GM08714 (cell line): ENCODE data around the gene FBXW12.

Source experiments
- H3K4me3 ChIP-seq: fragments of 200-500 bp; sonication (Bioruptor generic); 2 replicates; pipeline ENCODE4 v1.5.1; 2014; ENCODE audit warnings: mild to moderate bottlenecking, low read length, inconsistent platforms
- ZNF274 ChIP-seq: IDR thresholded peaks from 2 replicates; pipeline ENCODE4 v1.6.1; 2012; ENCODE audit warnings: mild to moderate bottlenecking, low read depth, low read length

The FBXW12 gene

DNA sequence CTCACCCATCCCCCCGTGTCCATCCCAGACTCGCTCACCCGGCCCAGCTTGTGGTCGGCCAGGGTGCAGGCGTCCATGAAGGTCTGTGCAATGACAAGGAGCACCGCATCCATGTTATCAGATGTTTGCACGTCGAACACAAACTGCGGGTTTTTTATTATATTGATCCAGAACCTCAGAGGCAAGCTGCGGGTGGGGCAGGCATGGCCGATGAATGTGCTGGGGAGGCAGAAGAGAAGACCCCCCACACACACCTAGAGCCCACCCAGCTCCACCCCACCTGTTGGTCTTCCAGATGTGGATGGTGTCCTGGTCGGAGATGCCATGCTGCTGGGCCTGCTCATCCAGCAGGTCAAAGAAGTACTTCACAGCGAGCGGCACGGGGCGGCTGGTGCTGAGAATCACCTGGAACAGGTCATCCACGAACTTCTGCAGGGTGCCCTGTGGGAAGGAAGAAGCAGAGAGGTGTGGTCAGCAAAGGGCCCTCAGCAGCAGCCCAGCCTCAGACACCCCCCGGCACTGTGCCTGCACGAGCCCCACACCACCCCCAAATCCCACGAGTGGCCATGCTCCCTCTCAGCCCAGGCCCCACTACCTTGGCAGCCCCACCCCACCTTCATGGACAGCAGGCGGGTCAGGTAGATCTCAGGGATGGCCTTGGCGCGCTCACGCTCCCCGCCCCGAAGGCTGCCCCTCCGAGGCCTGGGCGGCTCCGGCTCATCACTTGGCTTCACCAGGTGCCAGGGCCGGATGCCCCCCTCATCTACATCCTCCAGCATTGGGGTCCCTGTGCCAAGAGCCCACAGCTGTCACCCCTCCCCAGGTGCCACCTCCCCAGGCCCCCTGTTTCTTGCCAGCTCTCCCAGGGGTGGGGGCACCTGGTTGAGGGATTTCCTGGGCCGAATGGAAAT is 37.5 kb downstream of the FBXW12 start:
- H3K4me3 ChIP-seq = no peak overlapping the region
- TF ChIP-seq ZNF274 = no peak

DNA sequence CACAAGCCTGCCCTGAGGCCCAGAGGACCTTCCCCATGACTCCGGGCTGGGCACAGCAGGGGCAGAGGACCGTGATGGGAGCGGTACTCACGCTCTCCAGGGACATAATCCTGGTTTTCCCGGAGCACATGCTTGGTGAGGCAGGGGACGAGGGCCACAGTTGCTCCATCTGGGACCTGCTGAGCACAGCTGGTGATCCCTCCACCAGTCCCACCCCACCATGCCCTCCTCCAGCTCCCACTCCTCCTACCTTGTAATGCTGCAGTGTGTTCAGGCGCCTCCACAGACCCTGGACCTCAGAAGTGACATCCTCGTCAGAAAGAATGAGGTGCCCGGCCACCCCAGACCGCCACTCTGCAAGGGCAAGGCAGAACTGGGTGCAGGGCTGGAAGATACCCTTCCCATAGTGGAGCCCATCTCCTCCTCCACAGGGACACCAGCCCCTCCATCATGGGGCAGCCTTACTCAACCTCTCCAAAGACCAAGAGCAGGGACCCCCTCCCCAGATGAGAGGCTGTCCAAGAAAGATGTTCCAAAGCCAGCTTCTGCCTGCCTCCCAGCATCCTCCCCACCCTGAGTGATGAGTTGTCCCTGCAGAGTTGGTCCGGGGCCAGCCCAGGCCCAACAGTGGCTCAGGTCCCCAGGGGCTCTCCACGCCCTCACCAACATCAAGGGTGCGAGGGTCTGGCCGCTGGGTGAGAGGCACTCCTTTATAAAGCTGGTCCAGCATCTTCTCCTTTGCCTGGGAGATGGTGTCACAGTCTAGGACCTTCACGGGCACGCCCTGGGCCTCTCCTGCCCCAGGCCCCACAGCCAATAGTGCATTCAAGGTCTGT is 38.4 kb downstream of the FBXW12 start:
- TF ChIP-seq ZNF274 = no peak
- no peak overlapping the region for H3K4me3 ChIP-seq

DNA sequence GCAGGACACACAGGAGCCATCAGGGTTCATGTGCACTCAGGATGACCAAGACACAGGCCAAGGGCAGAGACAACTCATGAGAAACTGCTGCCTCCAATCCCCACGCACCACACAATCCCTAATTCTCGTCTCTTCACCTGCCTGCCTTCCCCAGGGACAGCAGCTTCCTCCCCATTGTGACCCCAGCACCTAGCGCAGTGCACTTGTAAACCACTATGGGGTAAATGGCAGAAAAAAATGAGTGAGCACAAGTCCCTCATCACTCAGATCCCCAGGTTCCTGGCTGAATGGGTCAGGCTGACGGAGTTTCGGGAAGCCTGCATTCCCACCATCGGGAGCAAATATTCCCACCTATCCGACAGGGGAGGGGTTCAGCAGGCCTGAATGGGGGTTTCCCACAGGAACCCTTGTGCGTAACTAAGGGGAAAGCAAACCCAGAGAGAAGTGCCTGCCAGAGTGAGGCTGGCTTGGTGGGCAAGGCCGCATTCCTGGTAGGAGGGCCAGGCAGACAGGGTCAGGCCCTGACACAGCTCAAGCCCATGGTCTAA is 39.1 kb downstream of the FBXW12 start:
- TF ChIP-seq ZNF274 = no peak
- H3K4me3 ChIP-seq = no peak overlapping the region

DNA sequence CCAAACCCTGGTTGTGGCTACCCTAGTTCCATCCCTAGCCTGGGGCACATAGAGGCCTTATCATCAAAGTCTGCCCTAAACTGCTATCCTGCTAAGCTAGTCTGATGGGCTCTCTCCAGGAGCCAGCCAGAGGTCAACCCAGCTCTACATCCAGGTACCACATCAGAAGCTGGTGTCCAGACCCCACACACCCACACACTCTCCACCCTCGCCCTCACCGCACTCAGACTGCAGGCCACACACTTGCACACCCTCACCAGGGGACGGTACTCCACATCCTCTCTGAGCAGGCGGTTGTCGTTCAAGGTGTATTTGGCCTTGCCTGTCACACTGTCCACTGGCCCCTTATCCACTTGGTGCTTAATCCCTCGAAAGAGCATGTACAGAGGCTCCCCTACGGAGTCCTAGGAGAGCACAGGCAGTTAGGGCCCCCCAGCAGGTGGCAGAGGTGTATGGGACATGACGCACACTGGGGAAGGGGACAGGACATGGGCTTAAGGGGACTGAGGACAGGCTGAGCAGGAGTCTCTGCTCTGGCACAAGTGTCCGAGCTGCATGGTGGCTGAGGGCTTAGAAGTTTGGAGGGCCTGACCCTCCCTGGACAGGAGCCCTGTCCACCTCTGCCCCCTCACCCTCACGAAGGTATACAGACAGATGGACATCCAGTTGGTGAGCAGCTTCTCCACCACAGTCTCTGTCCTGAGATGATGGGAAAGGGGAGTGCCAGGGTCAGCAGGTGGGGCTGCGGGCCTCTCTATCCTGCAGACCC is 39.8 kb downstream of the FBXW12 start:
- no peak for TF ChIP-seq ZNF274
- H3K4me3 ChIP-seq = no peak overlapping the region

DNA sequence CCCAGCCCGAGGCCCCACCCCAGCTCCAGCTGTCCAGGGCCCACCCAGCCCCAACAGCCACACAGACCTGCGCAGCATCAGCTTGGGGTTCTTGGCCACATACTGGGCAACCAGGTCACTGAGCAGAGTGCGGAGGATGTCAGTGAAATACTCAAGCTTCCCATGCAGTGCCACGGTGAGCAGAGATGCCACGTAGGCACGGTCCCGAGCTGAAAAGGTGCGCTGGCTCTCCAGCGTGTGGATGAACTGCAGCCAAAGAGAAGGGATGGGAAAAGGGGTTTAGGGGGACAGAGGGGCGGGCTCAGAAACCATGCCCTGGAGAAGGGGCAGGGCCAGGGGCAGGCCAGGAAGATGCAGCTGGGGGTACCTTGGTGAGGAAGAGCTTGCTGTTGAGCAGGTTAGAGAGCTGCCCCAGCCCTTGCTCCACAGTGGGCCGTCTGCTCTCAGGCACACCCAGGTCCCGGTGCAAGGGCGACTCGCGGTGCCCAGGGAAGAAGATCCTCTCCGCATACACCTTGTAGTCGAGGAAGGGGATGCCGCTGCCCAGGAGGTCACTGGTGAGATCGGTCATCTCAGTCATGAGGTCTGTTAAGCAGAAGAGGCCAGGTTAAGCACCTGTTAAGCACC is 40.5 kb downstream of the FBXW12 start:
- TF ChIP-seq ZNF274 = no peak
- H3K4me3 ChIP-seq = no peak overlapping the region

DNA sequence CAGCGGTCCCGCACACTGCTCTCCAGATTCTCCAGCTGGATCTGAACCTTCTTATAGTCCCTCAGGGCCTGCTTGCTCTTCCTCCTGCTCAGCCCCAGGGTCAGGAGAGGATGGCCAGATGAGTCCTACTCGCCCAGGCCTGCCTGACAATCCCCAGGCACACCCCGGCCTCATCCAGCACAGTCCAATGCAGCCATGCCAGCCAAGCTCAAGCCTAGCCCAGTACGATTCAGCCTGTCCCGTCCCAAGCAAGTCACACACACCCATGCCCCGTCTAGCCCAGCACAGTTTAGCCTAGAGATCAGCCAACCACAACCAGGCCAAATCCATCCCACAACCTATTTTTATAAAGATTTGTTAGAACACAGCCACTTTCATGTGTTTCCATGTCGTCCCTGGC is 41.1 kb downstream of the FBXW12 start:
- no peak overlapping the region for H3K4me3 ChIP-seq
- TF ChIP-seq ZNF274 = no peak

DNA sequence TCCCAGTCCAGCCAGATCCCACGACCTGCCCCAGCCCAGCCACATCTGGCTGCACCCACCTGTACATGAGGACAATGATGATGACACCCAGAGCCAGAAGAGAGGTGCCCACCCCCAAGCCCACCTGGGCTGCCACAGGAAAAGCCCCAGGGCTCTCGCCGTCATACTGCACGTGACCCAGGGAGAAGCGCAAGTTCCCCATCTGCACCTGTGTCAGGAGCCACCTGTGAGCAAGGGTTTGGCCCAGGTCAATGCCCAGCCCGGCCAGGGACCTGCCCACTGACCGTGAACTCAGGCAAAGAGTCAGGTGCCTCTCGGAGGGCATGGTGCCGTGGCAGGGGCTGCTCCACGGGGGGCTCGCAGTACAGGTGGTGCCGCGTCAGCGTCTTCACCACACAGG is 41.6 kb downstream of the FBXW12 start:
- TF ChIP-seq ZNF274 = no peak
- H3K4me3 ChIP-seq = no peak overlapping the region

DNA sequence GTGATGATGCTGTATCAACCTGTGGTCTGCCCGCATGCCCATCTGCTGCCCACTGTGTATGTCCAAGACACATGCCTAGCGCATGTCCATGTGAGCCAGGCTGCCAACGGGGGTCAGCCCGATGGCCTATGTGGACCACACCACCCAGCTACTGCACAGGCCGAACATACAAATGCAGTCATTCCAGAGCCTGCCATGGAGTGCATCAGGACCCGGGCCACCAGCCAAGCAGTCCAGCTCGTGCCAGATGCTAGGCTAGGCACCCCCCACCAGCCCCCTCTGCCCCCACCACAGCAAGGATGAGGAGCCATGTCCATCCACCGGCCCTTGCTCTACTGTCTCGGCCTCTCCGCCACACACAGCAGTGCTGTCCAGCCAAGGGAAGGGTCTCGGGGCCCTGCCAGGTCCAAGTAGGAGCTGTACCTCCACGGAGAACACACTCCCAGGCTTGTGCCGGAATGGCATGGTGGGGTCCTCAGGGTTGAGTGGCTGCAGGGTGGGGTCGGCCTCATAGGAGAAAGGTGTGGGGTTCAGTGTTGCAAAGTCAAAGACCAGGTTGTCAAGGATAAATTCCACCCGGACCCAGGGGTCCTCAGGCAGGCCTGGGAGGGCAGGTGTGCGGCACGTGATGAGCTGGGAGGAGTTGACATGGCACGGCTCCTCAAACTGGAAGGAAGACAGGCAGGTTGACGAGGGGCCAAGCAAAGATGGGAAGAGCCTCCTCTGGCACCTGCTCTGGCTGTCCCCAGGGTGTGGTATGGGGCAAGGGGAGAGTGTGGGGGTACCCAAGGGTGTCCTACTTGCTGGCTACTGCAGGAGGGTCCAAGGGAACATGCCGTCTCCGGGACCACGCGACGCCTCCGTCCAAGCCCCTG is 42.6 kb downstream of the FBXW12 start:
- no peak for TF ChIP-seq ZNF274
- no peak overlapping the region for H3K4me3 ChIP-seq

DNA sequence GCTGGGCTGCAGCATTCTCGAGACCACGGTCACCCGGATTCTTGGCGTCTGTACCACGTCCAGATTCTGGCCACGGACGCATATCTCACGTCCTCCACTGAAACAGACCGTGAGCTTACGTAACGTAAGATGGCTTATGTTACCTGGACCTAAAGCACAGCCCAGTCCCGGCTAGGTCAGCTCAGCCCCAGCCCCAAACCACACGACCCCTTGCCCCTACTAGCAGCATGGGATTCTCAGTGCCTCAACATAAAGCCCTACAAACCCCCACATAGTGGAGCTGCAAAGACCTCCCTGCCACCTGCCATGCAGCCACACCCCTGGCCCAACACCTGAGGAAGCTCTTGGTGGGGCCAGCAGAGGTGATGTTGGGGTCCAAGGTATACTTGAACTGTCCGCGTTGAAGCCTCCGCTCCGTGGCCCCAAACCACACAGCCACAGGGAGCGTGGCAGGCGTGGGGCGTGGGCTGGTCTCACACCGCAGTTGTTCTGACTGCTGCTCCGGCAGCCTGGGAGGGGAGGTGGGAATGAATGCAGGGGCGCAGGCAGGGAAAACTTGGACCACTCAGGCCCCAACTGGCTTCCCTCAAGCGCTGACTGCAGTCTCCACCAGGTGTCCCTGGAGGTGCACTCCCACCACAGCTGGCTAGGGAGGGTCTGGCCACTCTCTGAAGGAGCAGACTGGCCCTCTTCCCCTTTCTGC is 43.4 kb downstream of the FBXW12 start:
- TF ChIP-seq ZNF274 = no peak
- H3K4me3 ChIP-seq = no peak overlapping the region

DNA sequence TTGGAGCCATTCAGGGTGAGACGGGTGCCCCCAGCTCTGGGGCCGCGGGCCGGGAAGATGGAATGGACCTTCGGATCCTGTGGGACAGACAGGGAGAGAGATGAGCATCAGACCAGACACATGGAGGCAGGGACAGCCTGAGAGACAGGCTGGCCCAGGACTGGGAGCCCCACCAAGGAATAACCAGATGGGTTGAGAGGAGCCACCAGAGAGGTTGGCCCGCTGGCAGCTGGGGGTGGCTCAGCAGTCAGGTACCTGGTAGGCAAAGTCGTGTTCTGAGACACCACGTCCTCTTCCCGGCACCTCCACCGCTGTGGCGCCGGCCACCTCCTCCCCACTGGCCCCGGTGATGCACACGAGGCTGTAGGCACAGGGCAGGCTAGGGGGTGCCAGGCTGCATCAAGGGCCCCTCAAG is 44.1 kb downstream of the FBXW12 start:
- TF ChIP-seq ZNF274 = no peak

DNA sequence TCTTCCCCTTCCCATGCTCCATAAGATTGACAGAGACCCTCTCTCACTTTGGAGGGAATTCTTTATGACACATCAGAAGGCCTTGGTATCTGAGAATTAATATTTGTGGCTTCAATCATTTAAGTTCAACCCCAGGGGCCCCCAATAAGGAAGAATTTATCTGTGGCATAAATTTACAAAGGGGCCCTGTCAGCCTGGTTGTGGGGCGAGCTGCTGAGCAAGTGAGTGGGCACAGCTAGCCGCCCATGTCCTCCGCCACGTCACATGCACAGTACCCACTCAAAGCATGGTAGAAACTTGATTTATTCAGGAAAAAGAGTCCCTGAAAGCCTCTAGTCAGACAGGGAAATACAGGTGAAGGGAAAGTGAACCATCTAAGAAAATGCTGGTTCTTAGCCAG is 44.5 kb downstream of the FBXW12 start:
- no peak for TF ChIP-seq ZNF274
- no peak overlapping the region for H3K4me3 ChIP-seq

More for the DNA sequence above, 44.1 kb downstream of the FBXW12 start:
- no peak overlapping the region for H3K4me3 ChIP-seq

DNA sequence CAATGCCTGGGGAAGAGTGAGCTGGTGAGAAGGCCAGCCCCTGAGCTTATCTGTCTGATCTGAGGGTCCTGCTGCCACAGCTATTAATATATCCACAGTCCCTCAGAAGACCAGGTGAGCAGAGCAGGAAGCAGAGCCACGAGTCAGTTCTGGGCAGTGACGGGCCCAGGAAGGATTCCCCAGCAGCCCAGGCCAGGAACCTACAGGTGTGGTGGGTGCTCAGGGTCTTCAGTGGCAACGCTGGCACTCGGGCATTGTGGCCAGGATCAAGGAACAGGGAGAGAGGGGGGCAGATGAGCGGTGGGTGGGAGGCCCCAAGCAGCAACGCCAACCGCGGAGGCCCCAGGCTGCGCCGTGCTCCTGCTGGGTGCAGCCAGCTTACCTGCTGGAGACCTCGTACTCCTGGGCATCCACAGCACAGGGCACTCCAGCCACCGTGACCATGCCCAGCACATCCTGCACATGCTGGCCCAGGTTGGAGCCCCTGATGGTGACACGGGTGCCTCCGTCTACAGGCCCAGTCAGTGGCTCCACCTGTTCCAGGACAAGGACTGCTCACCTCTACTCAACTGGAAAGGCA is 45.6 kb downstream of the FBXW12 start:
- no peak for TF ChIP-seq ZNF274

More for the DNA sequence above, 45.6 kb downstream of the FBXW12 start:
- no peak overlapping the region for H3K4me3 ChIP-seq
